ENCODE measurements around the gene SDK1.
"Not testable (repeated sequence)": the region's sequence is repeated elsewhere in the genome, so short reads cannot be mapped to it uniquely, and the experiment has no call there.

The SDK1 gene

GRCh38 chr7:4269746-4270145, 968.7 kb downstream of the SDK1 start:
- DNase-seq = no peak

DNA sequence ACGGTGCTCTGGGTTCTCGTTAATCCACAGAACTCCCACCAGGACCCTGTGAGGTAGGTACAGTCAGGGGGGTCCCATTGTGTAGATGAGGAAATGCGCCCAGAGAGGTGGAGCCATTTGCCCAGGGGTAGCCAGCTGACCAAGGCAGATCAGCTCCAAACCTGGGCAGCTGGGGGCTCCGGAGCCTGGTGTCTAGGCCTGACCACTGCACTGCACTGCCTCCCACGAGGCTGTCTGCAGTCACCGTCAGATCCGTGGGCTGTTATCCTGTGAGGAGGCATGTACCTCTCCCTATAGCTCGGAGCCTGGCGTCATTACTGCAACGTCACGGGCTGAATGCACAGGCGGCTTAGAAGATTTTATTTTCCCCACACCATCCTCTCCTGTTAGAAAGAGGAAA, 969.2 kb downstream of the SDK1 start:
- no peak for DNase-seq

DNA sequence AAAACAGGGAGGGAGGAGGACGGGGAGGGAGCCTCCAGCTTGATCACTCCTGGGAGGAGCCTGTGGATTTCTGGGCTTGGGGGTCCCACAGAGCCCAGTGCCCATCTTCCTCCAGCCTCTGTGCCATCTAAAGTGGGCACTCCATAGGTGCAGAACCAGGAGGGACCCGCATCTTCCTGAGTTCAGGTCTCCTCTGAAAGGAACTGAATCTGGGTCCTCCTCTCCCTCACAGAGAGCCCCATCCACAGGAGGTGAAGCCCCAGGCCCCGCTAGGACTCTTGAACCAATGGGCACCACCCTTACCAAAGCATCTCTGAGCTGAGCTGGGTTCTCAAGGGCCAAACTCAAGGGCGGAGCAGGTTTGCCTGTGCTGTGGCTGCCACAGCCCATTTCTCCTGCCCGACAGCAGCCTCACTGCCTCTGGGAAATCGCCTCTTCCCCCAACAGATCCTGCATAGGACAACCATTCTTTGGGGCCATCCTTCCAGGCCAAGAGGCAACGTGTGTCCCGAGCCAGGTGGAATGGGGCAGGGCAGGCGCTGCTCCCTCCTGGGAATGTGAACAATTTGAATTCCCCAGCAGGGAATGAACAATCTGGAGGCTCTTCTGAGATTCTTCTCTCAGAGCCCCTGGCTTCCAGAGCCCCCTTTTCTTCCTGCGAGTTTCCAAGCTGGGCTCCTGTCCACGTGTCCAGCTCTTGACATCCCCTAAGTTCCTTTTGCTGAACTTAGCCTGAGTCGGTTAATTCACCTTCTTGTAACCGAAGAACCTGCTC, 970.1 kb downstream of the SDK1 start:
- DNase-seq = no peak

DNA sequence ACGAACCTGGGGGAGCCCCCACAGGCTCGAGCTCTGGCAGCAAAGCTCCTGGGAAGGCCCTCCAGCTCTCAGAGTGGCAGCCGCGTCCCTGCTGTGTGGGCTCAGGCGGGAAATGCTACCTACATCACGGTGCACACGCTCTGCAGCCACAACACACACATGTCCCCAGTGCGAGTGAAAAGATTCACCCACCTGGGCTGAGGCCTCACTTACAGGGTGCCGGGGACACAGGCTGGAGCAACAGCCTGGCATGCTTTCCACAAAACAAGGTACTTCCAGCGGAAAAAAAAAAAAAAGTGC, 970.6 kb downstream of the SDK1 start:
- no peak for DNase-seq

DNA sequence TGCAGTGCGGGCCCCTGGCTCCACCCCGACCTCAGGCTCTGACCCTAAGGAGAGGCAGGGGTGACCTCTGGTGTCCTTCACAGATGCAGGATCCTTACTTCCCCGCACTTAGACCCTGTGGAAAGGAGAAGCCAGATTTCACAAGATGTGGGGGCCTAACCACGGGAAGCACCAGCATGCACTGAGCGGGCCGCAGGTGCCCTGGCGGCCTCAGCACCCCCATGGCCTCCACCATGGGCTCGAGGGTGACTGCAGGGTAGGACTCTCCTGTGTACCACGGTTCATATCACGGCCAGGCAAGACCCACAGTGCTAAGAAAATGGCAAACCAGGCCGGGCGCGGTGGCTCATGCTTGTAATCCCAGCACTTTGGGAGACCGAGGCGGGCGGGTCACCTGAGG, 971.1 kb downstream of the SDK1 start:
- DNase-seq = no peak

GRCh38 chr7:4273566-4274230, 972.6 kb downstream of the SDK1 start:
- DNase-seq = no peak

DNA sequence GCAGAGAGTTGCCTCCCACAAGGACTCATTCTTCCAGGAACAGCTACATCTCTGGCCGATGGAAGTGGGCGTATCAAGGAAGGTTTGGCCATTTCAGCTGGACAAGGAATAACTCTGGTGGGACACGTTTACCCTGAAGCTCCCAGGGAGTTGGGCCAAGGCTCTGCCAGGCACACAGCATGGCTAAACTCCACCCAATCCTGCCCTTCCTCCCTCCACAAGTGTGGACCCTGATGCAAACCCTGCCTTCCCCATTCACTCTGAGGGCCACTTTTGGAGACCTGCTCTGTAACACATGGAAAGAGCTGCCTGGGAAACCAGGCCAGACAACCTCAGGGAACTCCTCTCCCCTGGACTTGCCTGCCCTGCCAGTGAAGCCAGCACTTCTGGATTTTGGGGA, 973.2 kb downstream of the SDK1 start:
- DNase-seq = no peak

DNA sequence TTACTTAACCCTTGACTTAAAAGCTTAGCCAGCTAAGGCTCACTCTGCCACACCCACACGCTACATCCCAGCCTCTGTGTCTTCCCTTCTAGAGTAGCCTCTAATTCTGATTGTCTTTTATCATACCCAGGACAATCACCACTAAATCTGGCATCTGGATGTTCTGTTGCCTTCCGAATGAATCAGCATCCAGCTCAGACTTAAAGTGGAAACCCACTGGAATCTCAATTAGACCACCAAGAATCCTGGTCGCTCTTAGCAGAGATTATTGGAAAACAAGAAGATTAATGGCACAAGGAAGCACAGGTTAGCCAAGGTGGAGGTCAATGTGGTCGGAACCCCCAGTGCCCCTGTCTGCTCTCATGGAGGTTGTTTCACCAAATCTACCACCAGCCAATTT, 976.9 kb downstream of the SDK1 start:
- no peak for DNase-seq

DNA sequence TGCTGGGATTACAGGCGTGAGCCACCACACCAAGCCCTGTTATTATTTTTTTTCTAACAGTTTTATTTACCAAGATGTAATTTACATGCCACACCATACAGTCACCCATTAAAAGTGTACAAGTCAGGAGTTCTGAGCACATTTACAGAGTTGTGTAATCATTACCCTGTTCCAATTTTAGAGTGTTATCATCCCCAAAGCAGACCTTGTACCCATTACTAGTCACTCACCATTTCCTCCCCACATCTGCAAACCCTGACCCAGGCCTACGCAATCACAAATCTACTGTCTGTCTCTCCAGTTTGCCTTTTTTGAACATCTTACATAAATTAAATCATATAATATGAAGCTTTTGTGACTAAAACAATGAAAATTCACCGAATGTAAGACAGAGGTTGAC, 978.2 kb downstream of the SDK1 start:
- no peak for DNase-seq

DNA sequence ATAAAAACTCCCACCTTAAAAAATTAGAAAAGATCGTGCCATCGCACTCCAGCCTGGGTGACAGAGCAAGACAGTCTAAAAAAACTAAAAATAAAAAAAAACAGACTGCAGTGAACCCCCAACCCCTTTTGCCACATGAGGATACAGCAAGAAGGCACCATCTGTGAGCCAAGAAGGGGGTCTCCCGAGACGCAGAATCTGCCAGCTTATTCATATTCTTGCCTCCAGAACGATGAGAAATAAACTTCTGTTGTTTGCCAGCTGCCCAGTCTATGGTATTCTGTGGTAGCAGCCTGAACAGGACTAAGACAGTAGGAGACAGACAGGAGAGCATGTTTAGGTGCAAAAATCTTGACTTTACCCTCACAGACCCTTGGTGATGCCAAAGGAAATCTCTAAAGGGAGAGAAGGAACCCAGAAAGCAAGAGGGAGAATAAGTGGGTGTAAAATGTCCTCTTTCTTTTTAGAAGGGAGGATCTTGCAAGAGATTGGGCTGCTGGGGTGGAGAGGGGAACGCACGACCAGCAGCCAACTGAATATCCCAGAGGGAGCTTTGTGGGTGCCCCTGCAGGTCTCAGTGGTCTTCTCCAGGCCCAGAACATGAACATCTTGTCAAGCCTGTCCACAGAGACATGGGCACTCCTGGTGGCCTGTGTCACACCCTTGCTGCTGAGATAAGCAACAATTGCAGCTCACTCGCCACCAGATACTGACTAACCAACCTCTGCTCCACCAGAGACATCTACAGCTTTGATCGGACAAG, 980.4 kb downstream of the SDK1 start:
- DNase-seq = no peak

DNA sequence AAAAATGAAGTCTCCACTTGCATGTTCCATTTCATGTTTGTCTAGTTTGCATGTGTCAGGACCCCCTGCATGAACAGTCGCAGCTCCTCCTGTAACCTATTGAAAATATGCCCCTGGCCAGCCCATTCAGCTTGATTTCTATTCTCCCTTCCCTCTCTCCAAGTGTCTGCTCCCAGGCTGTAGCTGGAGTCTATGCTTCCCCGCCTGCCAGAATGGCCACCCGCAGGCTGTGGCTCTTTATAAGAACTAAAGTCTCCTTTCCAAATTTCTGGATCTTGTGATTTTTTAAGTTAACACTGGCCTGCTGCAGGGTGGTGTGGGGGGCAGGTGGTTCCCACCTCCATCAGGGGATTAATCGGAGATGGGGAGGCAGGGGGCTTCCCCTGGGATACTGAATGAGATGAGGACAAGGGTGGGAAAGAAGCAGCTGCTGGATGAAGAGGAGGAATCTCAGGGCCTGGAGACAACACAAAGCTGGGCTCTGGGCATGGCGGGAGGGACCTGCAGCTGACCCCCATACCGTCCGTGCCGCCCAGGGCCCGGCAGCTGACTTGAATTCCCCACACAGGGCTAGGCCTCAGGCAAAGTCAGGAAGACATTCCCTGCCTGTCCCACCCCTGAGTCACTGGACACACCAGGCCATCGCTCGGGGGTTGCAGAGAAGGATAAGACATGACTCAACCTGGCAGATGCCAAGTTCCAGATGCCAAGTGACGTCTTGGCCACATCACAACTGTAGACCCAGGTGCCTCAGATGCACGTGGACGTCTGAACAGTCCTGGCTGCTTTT, 981.6 kb downstream of the SDK1 start:
- no peak for DNase-seq

DNA sequence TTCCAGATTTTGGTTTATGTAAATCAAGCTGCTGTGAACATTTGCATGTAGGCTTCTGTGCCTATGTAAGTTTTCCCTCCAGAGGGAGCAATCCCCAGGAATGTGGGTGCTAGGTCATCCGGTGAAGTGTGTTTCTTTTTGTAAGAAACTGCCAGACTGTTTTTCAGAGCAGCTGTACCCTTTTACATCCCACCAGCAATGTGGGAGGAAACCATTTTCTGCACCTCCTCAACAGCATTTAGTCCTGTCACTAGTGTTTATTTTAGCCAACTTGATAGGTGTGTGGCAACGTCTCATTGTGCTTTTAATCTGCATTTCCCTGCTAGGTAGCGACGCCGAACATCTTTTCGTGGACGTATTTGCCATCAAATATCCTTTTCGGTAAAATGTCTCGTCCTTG, 985.3 kb downstream of the SDK1 start:
- no peak for DNase-seq

- DNase-seq = no peak
Measured at GRCh38 chr7:4288791-4289394, 987.8 kb downstream of the SDK1 start.

DNA sequence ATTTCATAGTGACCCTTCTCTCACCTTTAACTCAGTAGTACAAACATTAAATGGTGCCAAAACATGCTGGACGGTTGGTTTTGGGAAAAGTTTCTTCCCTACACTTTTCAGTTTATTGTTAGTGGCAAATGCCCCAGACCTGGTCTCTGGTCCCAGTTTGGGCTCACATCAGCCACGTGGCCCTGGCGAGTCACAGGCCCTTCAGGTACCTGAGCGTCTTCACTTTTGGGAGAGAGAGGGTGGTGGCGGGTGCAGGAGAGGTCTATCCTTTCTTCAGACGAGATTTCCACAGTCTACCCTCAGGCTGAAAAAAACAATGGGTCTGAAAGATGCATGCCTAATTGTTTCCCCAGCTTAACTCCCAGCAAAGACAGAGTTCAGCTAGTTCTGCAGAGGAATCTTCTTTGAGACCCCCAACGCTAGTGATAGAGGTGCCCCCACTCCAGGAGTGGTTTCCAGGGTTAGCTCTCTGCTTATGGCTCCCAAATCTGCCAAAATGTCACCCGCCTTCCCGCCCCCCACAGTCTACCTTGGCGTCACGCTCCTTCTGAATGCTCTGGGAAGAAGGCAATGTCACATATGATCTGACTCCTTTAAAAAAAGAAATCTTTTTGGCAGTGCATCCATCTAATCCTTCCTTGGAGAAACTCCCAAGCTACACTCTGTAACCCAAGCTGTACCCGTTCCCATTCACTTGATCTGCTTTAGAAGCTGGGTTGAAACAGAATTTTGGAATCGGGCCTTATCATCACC, 996.3 kb downstream of the SDK1 start:
- no peak for DNase-seq

DNA sequence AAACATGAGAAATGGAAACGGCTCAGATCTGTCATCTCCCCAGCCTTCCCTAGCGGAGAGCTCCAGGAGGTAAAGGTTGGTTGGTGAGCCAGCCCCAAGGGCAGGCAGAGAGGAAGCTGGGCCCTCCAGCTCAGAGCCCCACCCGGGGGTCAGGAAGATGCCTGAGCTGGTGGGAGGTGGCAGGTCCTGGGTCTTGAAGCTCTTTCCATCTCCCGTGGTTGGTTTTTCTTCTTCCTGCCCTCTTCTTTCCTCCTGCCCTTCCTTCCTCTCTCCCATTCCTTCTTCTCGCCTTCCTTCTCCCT, 996.8 kb downstream of the SDK1 start:
- DNase-seq = no peak

GRCh38 chr7:4299431-4299830, 998.4 kb downstream of the SDK1 start:
- no peak for DNase-seq

- no peak for DNase-seq
Measured at GRCh38 chr7:4302203-4302905, 1001.3 kb downstream of the SDK1 start.

GRCh38 chr7:4307316-4308204, 1006.5 kb downstream of the SDK1 start:
- no peak for DNase-seq

DNA sequence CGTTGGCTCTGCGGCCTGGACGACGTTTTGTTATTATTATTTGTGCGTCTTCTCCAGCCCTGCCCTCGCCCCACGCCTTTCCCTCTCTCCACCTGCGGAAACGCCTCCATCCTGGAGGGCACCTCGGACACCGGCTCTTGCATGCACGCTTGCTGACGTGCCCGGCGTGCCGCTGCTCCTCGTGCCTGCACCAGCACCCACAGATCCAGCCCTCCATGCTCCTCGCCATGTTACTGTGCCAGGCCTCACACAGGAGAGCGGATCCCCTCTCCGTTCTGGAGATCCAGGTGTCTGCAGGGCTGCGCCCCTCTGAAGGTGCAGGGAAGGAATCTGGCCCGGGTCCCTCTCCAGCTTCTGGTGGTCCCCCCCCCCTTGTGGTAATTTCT, 1007.1 kb downstream of the SDK1 start:
- no peak for DNase-seq

DNA sequence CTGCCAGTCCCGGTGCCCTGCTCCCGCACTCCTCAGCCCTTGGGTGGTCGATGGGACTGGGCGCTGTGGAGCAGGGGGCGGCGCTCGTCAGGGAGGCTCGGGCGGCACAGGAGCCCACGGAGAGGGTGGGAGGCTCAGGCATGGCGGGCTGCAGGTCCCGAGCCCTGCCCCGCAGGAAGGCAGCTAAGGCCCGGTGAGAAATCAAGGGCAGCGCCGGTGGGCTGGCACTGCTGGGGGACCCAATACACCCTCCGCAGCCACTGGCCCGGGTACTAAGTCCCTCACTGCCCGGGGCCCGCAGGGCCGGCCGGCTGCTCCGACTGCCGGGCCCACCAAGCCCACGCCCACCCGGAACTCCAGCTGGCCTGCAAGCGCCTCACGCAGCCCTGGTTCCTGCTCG, 1012.9 kb downstream of the SDK1 start:
- not testable (repeated sequence) for DNase-seq

DNA sequence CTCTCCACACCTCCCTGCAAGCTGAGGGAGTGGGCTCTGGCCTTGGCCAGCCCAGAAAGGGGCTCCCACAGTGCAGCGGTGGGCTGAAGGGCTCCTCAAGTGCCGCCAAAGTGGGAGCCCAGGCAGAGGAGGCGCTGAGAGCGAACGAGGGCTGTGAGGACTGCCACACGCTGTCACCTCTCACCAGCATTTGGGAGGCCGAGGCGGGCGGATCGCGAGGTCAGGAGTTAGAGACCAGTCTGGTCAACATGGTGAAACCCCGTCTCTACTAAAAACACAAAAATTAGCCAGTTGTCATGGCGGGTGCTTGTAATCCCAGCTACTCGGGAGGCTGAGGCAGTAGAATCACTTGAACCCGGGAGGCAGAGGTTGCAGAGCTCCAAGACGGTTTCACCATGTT, 1013.3 kb downstream of the SDK1 start:
- DNase-seq = not testable (repeated sequence)

Measured in CD4-positive, alpha-beta T cell treated with Interleukin-6 for 4 hours (primary cell).